ENCODE measurements around the gene PROSER1. TPM values are rescaled to one million over a fixed set of nuclear protein-coding genes. Genes with fewer than 3 reads are reported as not detected.

Gene PROSER1
- total and polyA plus RNA-seq, 9 of the 15 experiments (the other 6 are each of a cell fraction or from before 2014, with no cell fraction given) = 9.2 to 36.2 (median 10.4) TPM

- TF ChIP-seq, protein P1, sequence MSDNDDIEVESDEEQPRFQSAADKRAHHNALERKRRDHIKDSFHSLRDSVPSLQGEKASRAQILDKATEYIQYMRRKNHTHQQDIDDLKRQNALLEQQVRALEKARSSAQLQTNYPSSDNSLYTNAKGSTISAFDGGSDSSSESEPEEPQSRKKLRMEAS (CRISPR knock-in tag; IDR thresholded peaks at IDR 0.05) = peak; percentile 65
- TF ChIP-seq TRIM25 (IDR thresholded peaks at IDR 0.05; ENCODE audit: borderline replicate concordance) (no peak), NFE2 (IDR thresholded peaks at IDR 0.05; ENCODE audit: low read depth) (peak; percentile 91), ARID4B (CRISPR knock-in tag; IDR thresholded peaks at IDR 0.05) (no peak), GABPB1 (CRISPR knock-in tag; IDR thresholded peaks at IDR 0.05) (peak; percentile 91), TAL1 (IDR thresholded peaks at IDR 0.05) (peak; percentile 29; the same call in 1 of the 2 replicates), CBFB (CRISPR knock-in tag; IDR thresholded peaks at IDR 0.05) (no peak), POLR2A (conservative IDR thresholded peaks at IDR 0.05) (peak; percentile 73; the same call in 1 of the 2 replicates), ZC3H8 (IDR thresholded peaks at IDR 0.05) (no peak), SMARCA4 (IDR thresholded peaks at IDR 0.05) (no peak), RBM25 (IDR thresholded peaks at IDR 0.05; ENCODE audit: low read depth, low read length, severe bottlenecking) (no peak), ILF3 (IDR thresholded peaks at IDR 0.05; ENCODE audit: borderline replicate concordance) (no peak), NR4A1 (CRISPR knock-in tag; IDR thresholded peaks at IDR 0.05) (no peak), NR4A1 (tag; IDR thresholded peaks at IDR 0.05) (no peak), EP300 (IDR thresholded peaks at IDR 0.05; ENCODE audit: low read length) (no peak), ZNF644 (tag; IDR thresholded peaks at IDR 0.05; ENCODE audit: low read depth) (no peak), ZNF507 (tag; conservative IDR thresholded peaks at IDR 0.05) (no peak), ZNF282 (CRISPR knock-in tag; IDR thresholded peaks at IDR 0.05) (no peak), ZNF57 (CRISPR knock-in tag; IDR thresholded peaks at IDR 0.05) (no peak), MBD2 (IDR thresholded peaks at IDR 0.05; ENCODE audit: borderline replicate concordance, low read depth) (peak; percentile 29; the same call in 1 of the 2 replicates), GTF2E2 (tag; IDR thresholded peaks at IDR 0.05) (no peak), ZNF436 (CRISPR knock-in tag; IDR thresholded peaks at IDR 0.05) (no peak), ZNF75A (CRISPR knock-in tag; IDR thresholded peaks at IDR 0.05) (no peak), DNMT1 (IDR thresholded peaks at IDR 0.05) (no peak), DIDO1 (tag; IDR thresholded peaks at IDR 0.05; ENCODE audit: low read depth) (peak; percentile 74; the same call in 1 of the 2 replicates), ZNF561 (CRISPR knock-in tag; conservative IDR thresholded peaks at IDR 0.05) (no peak), STAT5B (CRISPR knock-in tag; IDR thresholded peaks at IDR 0.05) (no peak)
Observed at GRCh38 chr13:39037880-39038568, at the start of gene PROSER1, which contains the start of gene NHLRC3 (continued).
